Iris pigment epithelial cell (primary cell): ENCODE data around the gene ELFN1.

Source experiments
- DNase-seq: peaks from one replicate; pipeline ENCODE4 v3.0.0-alpha.2; 2011; ENCODE audit warnings: low read depth

ELFN1 gene

DNA sequence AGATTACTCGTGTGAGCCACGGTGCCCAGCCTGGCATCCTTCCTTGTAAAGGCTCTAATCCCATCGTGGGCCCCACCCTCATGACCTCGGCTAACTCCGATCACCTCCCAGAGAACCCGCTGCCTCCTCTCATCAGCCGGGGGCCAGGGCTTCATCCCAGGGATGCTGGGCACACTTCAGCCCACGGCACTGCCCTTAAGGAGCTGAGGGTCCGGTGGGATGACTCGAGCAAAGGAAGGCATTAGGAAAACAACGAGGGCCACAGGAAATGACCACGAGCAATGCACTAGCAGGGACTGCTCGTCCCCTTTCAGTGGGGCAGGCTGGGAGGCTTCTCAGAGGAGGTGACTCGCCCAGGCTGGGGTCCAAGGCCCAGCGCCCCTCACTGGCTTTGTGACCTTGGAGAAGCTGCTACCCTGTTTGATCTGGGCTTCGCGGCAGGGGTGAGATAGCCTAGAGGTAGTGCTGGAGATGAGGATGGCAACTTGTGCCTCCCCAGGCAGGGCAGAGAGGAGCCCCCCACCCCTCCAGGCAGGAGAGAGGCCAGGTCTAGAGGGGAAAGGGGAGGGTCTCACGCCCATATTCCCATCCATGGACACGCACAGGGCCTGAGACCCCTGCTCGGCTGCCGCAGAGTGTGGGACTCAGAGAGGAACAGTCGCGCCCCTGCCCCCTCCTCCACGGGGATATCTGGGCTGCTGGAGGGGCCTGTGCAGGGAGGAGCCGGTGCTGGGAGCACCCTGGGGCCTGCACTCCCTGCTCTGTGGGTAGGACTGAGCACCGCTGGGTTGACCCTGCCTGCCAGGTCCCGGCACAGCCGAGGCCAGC, 26.8 kb downstream of the ELFN1 start:
- no peak for DNase-seq

DNA sequence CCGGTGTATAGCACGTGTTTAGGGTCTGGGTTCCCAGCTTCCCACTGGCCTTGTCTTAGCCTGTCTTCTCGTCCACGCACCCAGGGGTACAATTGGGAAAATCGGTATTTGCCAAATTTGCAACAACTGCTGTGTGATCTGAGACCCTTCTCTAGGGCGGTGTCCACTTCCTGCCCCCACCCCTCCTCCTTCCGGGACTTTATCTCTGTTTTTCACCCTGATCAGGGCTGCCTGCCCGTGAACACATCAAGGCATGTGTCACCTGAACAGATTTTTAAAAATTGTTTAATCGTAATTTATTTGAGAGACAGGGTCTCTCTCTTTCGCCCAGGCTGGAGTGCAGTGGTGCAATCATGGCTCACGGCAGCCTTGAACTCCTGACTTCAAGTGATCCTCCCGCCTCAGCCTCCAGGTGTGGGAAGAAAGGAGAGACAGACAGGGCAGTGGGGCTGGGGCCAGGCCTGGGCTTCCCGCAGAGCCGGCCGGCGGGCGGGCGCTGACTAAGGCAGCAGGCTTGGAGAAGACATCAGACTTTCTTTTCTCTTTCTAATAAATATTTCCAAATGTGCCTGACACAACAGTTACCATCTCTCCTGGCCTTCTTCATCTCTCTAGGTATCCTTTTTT, 27.5 kb downstream of the ELFN1 start:
- DNase-seq, result no peak

GRCh38 chr7:1698201-1698600, 28.1 kb downstream of the ELFN1 start:
- no peak for DNase-seq

DNA sequence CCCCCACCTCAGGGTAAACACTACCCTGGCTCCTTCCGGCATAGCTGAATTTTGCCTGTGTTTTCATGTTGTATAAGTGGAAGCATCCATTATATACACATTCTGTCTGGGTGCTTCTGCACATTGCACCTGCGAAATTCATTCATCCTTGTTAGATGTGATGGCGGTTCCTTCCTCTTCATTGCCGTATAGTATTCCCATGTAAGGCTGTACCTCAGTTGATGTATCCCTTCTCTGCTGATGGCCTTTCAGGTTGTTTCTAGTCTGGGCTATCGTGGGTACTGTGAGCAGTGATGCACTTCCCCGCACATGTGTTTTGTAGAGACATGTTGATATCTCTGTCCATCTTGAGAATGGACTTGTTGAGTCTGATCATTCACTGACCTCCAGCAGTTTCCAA, 28.9 kb downstream of the ELFN1 start:
- no peak for DNase-seq

DNA sequence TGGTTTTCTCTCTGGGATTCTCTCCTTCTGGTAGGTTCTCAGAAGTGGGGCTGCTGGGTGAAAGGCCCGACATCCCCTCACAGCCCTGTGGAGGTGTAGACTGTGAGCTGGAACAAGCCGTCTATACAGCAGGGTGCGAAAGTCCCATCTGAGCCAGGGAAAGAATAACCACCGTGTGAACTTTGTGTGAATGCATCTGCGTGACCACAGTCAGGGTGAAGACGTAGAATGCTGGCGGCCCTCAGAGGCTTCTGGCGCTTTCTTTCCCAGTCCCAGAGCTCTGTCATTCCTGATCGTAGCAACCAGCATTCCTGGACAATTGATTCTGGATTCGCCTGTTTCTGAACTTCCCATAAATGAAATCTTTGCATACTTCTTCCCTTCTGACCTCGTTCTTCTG, 30.0 kb downstream of the ELFN1 start:
- DNase-seq, result no peak

GRCh38 chr7:1700536-1701333, 30.7 kb downstream of the ELFN1 start:
- no peak for DNase-seq

DNA sequence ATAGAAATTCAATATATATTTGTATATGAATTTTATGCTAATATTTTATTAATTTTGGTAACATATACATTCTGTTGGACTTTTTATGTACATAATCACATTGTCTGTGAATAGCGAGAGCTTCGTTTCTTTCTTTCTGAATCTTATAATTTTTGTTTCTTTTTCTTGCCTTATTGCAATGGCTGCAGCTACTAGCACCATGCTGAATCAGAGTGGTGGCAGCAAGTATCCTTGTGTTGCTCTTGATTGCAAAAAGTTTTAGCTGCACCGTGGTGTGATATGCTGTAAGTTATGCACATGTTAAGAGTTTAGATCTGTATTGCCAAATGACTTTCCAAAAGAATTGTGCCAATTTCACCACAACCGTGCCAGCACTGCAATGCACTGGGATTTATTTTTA, 32.6 kb downstream of the ELFN1 start:
- DNase-seq, result no peak

- DNase-seq, result no peak
Measured at GRCh38 chr7:1703441-1703840, 33.4 kb downstream of the ELFN1 start.

DNA sequence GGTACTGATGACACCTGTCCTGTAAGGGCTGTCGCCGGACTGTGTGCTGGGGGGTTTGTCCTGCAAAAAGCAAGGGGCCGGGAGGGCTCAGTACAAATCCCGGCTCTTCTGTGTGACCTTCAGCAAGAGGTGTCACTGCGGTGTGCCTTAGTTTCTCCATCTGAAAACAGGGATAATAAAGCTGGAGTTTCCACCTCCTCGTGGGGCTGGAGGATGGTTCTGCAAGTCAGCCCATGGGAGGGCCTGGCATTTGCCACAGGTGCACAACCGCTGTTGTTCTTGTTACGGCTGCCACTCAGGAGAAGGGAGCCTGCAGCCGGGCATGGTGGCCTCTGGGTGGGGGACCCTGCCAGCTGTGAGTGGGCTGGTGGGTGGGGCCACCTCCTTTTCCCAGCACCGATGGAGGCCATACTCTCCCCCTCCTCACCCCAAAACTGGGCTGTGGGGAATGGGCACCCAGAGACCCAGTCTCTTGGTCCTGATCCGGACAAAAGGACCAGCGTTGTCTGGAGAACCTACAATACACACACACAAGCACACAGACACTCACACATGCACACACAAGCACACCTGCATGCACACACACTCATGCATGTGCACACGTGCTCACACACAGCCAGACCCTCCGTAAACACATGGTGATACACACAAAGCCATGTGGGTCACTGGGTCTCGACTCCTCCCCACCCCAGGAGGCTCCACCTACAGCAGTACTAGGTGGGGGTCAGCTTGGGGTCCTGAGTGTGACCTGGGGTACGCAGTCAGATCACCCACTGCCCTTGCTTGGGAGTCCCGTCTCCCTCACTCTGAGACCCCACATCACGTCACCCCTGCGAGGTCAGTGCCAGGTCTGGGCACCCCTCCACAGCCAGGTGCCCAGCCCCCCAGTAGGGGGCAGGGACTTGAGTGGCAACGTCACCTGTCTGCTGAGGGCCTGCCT, 34.1 kb downstream of the ELFN1 start:
- no peak for DNase-seq

DNA sequence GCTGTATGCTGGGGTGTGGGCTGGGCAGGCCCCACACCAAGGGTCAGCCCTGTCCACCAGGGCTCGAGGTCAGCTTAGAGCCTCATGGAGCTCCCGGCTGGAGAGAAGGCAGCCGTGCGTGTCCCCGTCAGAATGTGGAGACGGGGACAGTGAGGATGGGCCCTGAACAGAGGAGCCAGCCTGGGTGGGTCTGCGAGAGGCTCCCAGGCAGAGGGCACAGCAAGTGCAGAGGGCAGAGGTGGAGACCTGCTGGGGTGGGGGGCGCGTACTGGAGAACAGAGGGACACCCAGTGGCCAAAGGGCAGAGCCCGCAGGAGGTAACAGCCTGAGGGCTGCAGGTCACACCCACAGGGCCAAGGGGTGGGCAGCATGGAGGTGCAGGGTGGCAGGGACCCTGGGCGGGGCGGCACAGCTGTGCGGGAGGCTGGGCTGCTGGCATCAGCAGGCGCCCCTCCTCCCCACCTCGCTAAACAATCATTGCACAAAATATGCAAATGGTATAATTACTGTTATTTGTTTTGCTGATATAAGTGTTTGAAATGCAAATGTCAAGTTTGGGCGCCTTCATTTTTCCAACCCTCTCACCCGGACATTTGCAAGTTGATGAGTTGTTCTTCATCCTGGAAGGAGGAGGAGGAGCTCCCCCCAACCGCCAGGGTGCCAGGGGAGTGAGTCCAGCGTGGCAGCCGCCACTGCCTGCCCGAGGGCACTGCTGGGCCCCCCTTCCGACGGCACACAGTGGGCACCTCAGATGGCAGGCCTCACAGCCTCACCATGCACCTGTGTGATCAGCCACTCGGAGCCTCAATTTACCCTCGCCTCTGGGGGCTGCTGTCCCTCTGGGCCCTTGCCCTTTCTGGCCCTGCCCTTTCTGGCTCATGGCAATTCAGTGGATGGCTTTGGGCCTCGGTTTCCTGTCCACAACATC, 35.0 kb downstream of the ELFN1 start:
- no peak for DNase-seq

- no peak for DNase-seq
Measured at GRCh38 chr7:1705856-1706255, 35.8 kb downstream of the ELFN1 start.

GRCh38 chr7:1706381-1706720, 36.3 kb downstream of the ELFN1 start:
- no peak for DNase-seq

- DNase-seq, result no peak
Measured at GRCh38 chr7:1706721-1707613, 36.9 kb downstream of the ELFN1 start.

DNA sequence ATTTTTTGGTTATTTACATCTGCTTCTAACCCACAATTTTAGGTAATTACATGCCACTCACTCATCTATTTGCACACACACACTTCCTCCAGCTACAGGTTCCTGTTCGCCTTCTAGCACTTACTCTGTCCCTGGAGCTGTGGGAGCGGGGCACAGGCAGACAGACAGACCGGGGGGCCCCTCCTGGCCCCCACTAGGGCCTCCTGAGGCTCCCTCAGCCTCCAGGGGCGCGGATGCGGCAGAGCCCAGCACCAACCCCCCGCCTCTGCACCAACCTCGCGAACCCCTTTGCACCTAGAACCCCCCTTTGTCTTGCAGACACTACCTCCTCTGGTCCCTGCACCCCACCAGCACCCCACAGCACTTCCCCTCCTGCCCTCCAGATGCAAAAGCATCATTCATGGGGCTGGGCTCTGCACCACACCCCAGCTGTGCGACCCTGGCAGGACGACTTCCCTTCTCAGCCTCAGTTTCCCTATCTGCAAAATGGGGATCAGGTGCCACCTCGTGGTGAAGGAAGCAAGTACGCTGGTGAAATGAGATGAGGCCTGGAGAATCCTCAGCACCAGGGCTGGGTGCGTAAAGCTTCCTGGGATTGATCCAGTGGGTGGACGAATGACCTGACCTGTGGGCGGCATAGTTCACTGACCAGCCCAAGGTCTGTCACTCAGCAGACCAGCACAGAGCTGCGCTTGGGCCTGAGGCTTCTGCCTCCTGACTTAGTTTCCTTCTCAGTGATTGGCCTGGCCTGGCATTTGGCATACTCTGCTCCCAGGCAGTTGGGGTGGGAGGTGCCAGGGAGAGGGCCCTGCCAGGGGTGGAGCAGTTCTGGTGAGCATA, 37.9 kb downstream of the ELFN1 start:
- DNase-seq, result no peak

DNA sequence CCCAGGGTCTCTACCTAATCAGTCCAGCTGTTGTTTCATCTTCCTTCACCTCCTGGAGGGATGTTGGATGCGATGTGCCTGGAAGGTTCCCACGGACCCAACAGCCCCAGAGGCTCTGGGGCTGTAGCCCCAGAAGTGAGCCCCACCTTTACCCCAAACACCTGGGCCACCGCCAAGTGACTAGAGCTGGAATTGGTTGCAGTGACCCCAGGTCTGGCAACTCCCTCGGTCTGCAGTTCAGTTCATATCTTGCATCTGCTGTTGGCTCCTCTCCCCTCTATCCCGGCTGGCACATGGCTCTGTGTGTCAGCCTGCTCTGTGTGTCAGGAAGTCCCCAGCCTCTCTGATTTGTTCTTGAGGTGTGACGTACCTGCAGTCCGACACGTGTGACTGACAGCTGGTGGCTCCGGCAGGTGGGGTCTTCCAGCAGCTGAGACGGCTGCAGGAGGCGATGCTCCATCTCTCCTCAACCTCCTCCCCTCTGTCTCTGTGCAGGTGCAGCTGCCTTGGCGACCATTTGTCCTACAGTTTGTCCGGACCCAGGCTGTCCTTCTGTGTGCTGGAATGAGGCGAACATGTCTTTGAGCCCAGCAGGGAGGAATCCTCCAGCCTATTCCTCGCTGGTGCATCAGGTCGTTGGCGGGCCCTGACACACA, 38.6 kb downstream of the ELFN1 start:
- DNase-seq, result no peak

DNA sequence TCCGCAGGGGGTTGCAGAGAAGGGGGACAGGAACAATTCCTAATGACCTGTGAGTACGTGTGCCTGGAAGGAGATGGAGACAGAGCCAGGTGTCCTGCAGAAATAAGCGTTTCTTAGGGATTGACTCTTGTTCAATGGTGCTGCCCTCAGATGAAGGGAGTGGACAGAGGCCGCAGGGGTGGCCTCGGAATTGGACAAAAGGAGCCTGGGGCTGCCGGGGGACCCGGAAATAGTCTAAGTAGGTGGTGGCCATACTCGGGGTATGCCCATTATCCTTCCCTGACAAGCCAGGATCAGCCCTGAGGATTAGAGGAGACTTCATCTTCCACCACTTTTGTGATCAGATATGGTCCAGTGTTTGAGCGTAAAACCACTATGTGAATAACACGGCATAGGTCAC, 39.2 kb downstream of the ELFN1 start:
- DNase-seq, result no peak

DNA sequence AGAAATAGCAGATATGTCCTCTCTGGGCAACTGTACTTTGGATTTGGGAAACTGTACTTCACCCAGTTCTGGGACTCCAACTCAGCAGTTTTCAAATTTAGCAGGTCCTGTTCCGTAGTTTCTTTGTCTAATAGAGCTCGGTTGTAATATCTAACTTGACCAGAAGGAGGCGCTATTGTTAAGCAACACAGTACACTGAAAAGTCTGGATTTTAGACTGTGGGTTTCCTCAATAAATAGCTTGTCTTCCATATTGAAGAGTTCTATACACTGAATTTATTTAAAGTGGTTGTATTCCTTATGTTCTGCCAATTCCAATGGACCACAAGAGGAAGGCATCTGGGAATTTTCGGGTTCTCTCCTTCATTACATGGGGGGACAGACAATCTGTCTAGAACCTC, 39.8 kb downstream of the ELFN1 start:
- no peak for DNase-seq

GRCh38 chr7:1710936-1711335, 40.9 kb downstream of the ELFN1 start:
- no peak for DNase-seq
